H1 (cell line): ENCODE results near the gene LRRTM4. TPM values are rescaled to one million over a fixed set of nuclear protein-coding genes. Genes with fewer than 3 reads are reported as not detected.

ENCODE experiments used
- CTCF ChIA-PET: fragments of 300-600 bp; sonication (Branson Sonifier 250); formaldehyde crosslinking; loops from one replicate; lab custom pipeline; 2021; ENCODE audit not compliant: partially characterized antibody; lab: Charles Lee
- POLR2A ChIA-PET: fragments of 300-600 bp; sonication (Branson Sonifier 250); formaldehyde crosslinking; loops from one replicate; lab custom pipeline; 2021; ENCODE audit warnings: inconsistent platforms; ENCODE audit not compliant: partially characterized antibody; lab: Charles Lee
- DNase-seq, 2 experiments: peaks; one replicate each; pipeline versions ENCODE4 v3.0.0 to v3.0.0-alpha.2; 2010 to 2022; ENCODE audit warnings: low spot score in 2 of 2, low read depth in 1 of 2, mixed read lengths in 1 of 2
- FAIRE-seq: peaks from 2 replicates; lab custom pipeline; 2011; peaks lifted over from hg19 to GRCh38; lab: Jason Lieb, UNC
- H2AFZ ChIP-seq: 2 replicates; pipeline ENCODE4 v1.8.1; 2012; ENCODE audit warnings: low read length, inconsistent platforms
- H2AK5ac ChIP-seq: 2 replicates; pipeline ENCODE4 v1.6.1; 2013; ENCODE audit warnings: low read depth, low read length
- H2BK120ac ChIP-seq: replicated peaks from 2 replicates; pipeline ENCODE3; 2013; ENCODE audit warnings: low read depth, low read length, inconsistent platforms
- H2BK12ac ChIP-seq: 2 replicates; pipeline ENCODE4 v1.6.1; 2013; ENCODE audit warnings: low read depth, low read length
- H2BK15ac ChIP-seq: 2 replicates; pipeline ENCODE4 v1.6.1; 2013; ENCODE audit warnings: low read length
- H2BK20ac ChIP-seq: 2 replicates; pipeline ENCODE4 v1.6.1; 2013; ENCODE audit warnings: low read length
- H2BK5ac ChIP-seq: 2 replicates; pipeline ENCODE4 v1.6.1; 2013; ENCODE audit warnings: low read depth, low read length
- H3K14ac ChIP-seq: 2 replicates; pipeline ENCODE4 v1.6.1; 2013; ENCODE audit warnings: inconsistent platforms; ENCODE audit not compliant: insufficient read length
- H3K18ac ChIP-seq: 2 replicates; pipeline ENCODE4 v1.6.1; 2013; ENCODE audit warnings: low read length; ENCODE audit errors: extremely low read depth
- H3K23ac ChIP-seq: 2 replicates; pipeline ENCODE4 v1.6.1; 2013; ENCODE audit warnings: inconsistent platforms; ENCODE audit not compliant: insufficient read length
- H3K23me2 ChIP-seq: 2 replicates; pipeline ENCODE4 v1.6.1; 2013; ENCODE audit warnings: low read depth, low read length
- H3K27ac ChIP-seq: 2 replicates; pipeline ENCODE4 v1.6.1; 2011; ENCODE audit warnings: low read depth, low read length, inconsistent platforms
- H3K27me3 ChIP-seq, 4 experiments: replicated peaks in 1 of 4; 1 replicate in 1 of 4; 2 replicates in 3 of 4; pipeline versions ENCODE4 v1.6.1 to v1.8.1; 2011 to 2013; ENCODE audit warnings: low read length in 3 of 4, mild to moderate bottlenecking in 3 of 4, inconsistent platforms in 2 of 4, mixed read lengths in 2 of 4, moderate library complexity in 1 of 4; ENCODE audit not compliant: control insufficient read depth in 3 of 4, insufficient read depth in 3 of 4; ENCODE audit errors: extremely low read depth in 1 of 4
- H3K36me3 ChIP-seq, 4 experiments: 2 replicates each; pipeline versions ENCODE4 v1.6.1 to v1.8.1; 2011 to 2013; ENCODE audit warnings: mild to moderate bottlenecking in 4 of 4, low read length in 3 of 4, moderate library complexity in 2 of 4, control low read depth in 1 of 4, inconsistent platforms in 1 of 4; ENCODE audit not compliant: insufficient read depth in 4 of 4, control insufficient read depth in 2 of 4
- H3K4ac ChIP-seq: replicated peaks from 2 replicates; pipeline ENCODE3; 2013; ENCODE audit warnings: low read length, low read depth, mixed read lengths, inconsistent platforms; ENCODE audit not compliant: insufficient read length
- H3K4me1 ChIP-seq, 4 experiments: replicated peaks in 1 of 4; 1 replicate in 1 of 4; 2 replicates in 3 of 4; pipeline versions ENCODE4 v1.6.1 to v1.8.1; 2011 to 2013; ENCODE audit warnings: low read length in 3 of 4, inconsistent platforms in 2 of 4, mixed read lengths in 1 of 4; ENCODE audit not compliant: insufficient read depth in 4 of 4, control insufficient read depth in 3 of 4
- H3K4me2 ChIP-seq, 2 experiments: 2 replicates each; pipeline versions ENCODE4 v1.6.1 to v1.8.1; 2011 to 2013; ENCODE audit warnings: low read depth in 2 of 2, low read length in 2 of 2, control low read depth in 1 of 2, inconsistent platforms in 1 of 2, mild to moderate bottlenecking in 1 of 2; ENCODE audit not compliant: insufficient read depth in 1 of 2
- H3K4me3 ChIP-seq, 4 experiments: fragments of 200-600, 300-600 bp in 1 of 4; sonication (generic), shearing (Covaris generic), sonication (Bioruptor Twin) in 1 of 4; 2 replicates each; pipeline versions ENCODE4 v1.5.1 to v1.8.1; 2011 to 2016; ENCODE audit warnings: low read length in 4 of 4, low read depth in 3 of 4, control low read depth in 2 of 4, inconsistent platforms in 2 of 4, mild to moderate bottlenecking in 2 of 4, mixed read lengths in 1 of 4, moderate library complexity in 1 of 4; ENCODE audit not compliant: insufficient read depth in 2 of 4; ENCODE audit errors: extremely low read depth in 1 of 4
- H3K56ac ChIP-seq: replicated peaks from 2 replicates; pipeline ENCODE3; 2013; ENCODE audit warnings: low read depth, mild to moderate bottlenecking, mixed read lengths, low read length, inconsistent platforms; ENCODE audit not compliant: insufficient read length
- H3K79me1 ChIP-seq: 2 replicates; pipeline ENCODE4 v1.6.1; 2013; ENCODE audit warnings: low read depth, low read length, control low read depth
- H3K79me2 ChIP-seq, 2 experiments: 2 replicates each; pipeline versions ENCODE4 v1.6.1 to v1.8.1; 2012 to 2013; ENCODE audit warnings: low read length in 2 of 2, mild to moderate bottlenecking in 2 of 2, inconsistent platforms in 1 of 2; ENCODE audit not compliant: insufficient read depth in 2 of 2, control insufficient read depth in 1 of 2
- H3K9ac ChIP-seq, 4 experiments: replicated peaks in 1 of 4; 1 replicate in 1 of 4; 2 replicates in 3 of 4; pipeline versions ENCODE4 v1.6.1 to v1.8.1; 2011 to 2013; ENCODE audit warnings: low read depth in 3 of 4, low read length in 3 of 4, control low read depth in 2 of 4, mild to moderate bottlenecking in 2 of 4, moderate library complexity in 2 of 4, inconsistent platforms in 1 of 4; ENCODE audit errors: extremely low read depth in 1 of 4
- H3K9me3 ChIP-seq, 2 experiments: 2 replicates each; pipeline versions ENCODE4 v1.6.1 to v1.8.1; 2012 to 2013; ENCODE audit warnings: mild to moderate bottlenecking in 2 of 2, moderate library complexity in 2 of 2, control low read depth in 1 of 2, inconsistent platforms in 1 of 2, low read depth in 1 of 2, low read length in 1 of 2, mixed read lengths in 1 of 2; ENCODE audit not compliant: insufficient read depth in 2 of 2
- H4K20me1 ChIP-seq, 2 experiments: replicated peaks in 1 of 2; 2 replicates each; pipeline versions ENCODE3 to v1.8.1; 2011 to 2013; ENCODE audit warnings: inconsistent platforms in 2 of 2, low read length in 2 of 2, mild to moderate bottlenecking in 1 of 2; ENCODE audit not compliant: insufficient read depth in 2 of 2, control insufficient read depth in 1 of 2
- H4K5ac ChIP-seq: 2 replicates; pipeline ENCODE4 v1.6.1; 2013; ENCODE audit warnings: low read length, low read depth, mixed read lengths, inconsistent platforms; ENCODE audit not compliant: insufficient read length
- H4K8ac ChIP-seq: 2 replicates; pipeline ENCODE4 v1.8.0; 2013; ENCODE audit warnings: mild to moderate bottlenecking, moderate library complexity, low read length, inconsistent platforms; ENCODE audit not compliant: insufficient read depth; ENCODE audit errors: extremely low read depth
- H4K91ac ChIP-seq: replicated peaks from 2 replicates; pipeline ENCODE3; 2013; ENCODE audit warnings: low read length, mixed read lengths, inconsistent platforms; ENCODE audit not compliant: insufficient read length
- CHD2 ChIP-seq: IDR thresholded peaks from 2 replicates; pipeline ENCODE4 v1.6.1; 2012; ENCODE audit warnings: low read length, improper control_type of control experiment
- EP300 ChIP-seq, 2 experiments: IDR thresholded peaks; 1 replicate in 1 of 2; 2 replicates in 1 of 2; pipeline ENCODE4 v1.6.1; 2011 to 2012; ENCODE audit warnings: low read depth in 2 of 2, low read length in 2 of 2, mild to moderate bottlenecking in 2 of 2, borderline replicate concordance in 1 of 2, inconsistent platforms in 1 of 2, moderate library complexity in 1 of 2
- GTF2F1 ChIP-seq: IDR thresholded peaks from 2 replicates; pipeline ENCODE4 v1.6.1; 2012; ENCODE audit warnings: low read depth, low read length, improper control_type of control experiment, borderline replicate concordance
- HDAC2 ChIP-seq, 2 experiments: fragments of 300-600 bp in 1 of 2; sonication (generic) in 1 of 2; IDR thresholded peaks; 2 replicates each; pipeline ENCODE4 v1.6.1; 2011 to 2012; ENCODE audit warnings: low read depth in 2 of 2, low read length in 2 of 2, mild to moderate bottlenecking in 2 of 2, moderate library complexity in 2 of 2, borderline replicate concordance in 1 of 2, inconsistent platforms in 1 of 2
- KDM1A ChIP-seq: fragments of 200-600, 300-600 bp; sonication (generic); IDR thresholded peaks from 2 replicates; pipeline ENCODE4 v1.7.1; 2016; ENCODE audit warnings: mild to moderate bottlenecking, low read length, borderline replicate concordance
- NANOG ChIP-seq: IDR thresholded peaks from 2 replicates; pipeline ENCODE4 v1.6.1; 2011; ENCODE audit warnings: low read length, low read depth, mild to moderate bottlenecking, inconsistent platforms; ENCODE audit not compliant: insufficient read depth, poor library complexity, severe bottlenecking
- POLR2A ChIP-seq, 2 experiments: IDR thresholded peaks; 1 replicate in 1 of 2; 2 replicates in 1 of 2; pipeline ENCODE4 v1.6.1; 2011; ENCODE audit warnings: low read depth in 2 of 2, low read length in 2 of 2, mild to moderate bottlenecking in 2 of 2; ENCODE audit errors: control extremely low read depth in 1 of 2
- RAD21 ChIP-seq, 2 experiments: IDR thresholded peaks in 1 of 2; conservative IDR thresholded peaks in 1 of 2; 2 replicates each; pipeline ENCODE4 v1.6.1; 2011; ENCODE audit warnings: low read depth in 2 of 2, low read length in 2 of 2, improper control_type of control experiment in 1 of 2, inconsistent platforms in 1 of 2, mild to moderate bottlenecking in 1 of 2, moderate library complexity in 1 of 2
- YY1 ChIP-seq: IDR thresholded peaks from 2 replicates; pipeline ENCODE4 v1.6.1; 2011; ENCODE audit warnings: low read depth, mild to moderate bottlenecking, low read length
- WGBS, 2 experiments: shearing (Covaris generic) in 1 of 2; methylation state at CpG; one replicate each; pipeline versions ENCODE4 v1.1.6 to v1.1.7; 2013 to 2015; ENCODE audit warnings: low lambda C conversion rate in 2 of 2, mixed read lengths in 2 of 2, inconsistent platforms in 1 of 2, low coverage in 1 of 2, missing lambda C conversion rate in 1 of 2; ENCODE audit not compliant: insufficient replicate concordance in 2 of 2, insufficient coverage in 1 of 2, insufficient read length in 1 of 2; ENCODE audit errors: extremely low coverage in 1 of 2, missing lambda C conversion rate in 1 of 2; 5-methylcytosine and 5-hydroxymethylcytosine counted together
- polyA plus RNA-seq, 7 experiments: library from polyadenylated mRNA; depleted of rRNA in 3 of 7; stranded (reverse) in 5 of 7; unstranded in 2 of 7; fragments of >200 nt in 5 of 7; fragments of 200-250 nt in 2 of 7; gene quantifications; 1 replicate in 5 of 7; 2 replicates in 1 of 7; 4 replicates in 1 of 7; pipeline versions ENCODE4 v1.2.1 to v1.2.3, GENCODE V29; 2011 to 2013; ENCODE audit warnings: missing spikeins in 2 of 7, mixed read lengths in 2 of 7
- total RNA-seq: library from RNA; stranded (reverse); fragmentation: NEBNext Ultra II Directional; extraction: Animal tissue kit (Norgen Biotek cat#: 25700); gene quantifications from 2 replicates; pipeline ENCODE4 v1.2.1, GENCODE V29; 2021
- TF ChIP-seq, protein P1 (sequence below): IDR thresholded peaks from 2 replicates; pipeline ENCODE4 v1.6.1; 2012; ENCODE audit warnings: inconsistent platforms
- TF ChIP-seq, protein P2 (sequence below): IDR thresholded peaks from 2 replicates; pipeline ENCODE4 v1.6.1; 2011; ENCODE audit warnings: low read depth, mild to moderate bottlenecking, low read length; ENCODE audit not compliant: insufficient read depth

LRRTM4 gene
- total and polyA plus RNA-seq, 2 of the 8 experiments (the other 6 are each of a cell fraction or from before 2014, with no cell fraction given) = 3.6 to 9.5 TPM

DNA sequence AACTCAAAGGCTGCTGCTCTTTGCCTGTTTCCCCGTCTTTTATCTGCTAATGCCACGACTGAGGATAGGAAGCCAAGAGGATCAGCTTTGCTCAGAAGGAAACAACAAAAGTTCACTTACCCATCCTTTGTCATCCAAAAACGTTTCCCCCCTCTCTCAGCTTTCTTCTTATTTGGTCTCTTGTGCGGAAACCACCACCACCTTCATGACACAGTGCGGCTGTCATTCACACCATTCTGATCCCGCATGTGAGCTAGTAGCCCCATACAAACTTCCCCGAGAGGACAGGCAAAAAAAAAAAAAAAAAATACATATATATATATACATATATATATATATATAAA is 656 bp downstream of the LRRTM4 start:
- Histone ChIP-seq H2BK15ac (no peak overlapping the region), H2BK120ac (no peak overlapping the region), H3K4me2 (peak overlapping the region; percentile 72 to 86), H3K9ac (no peak overlapping the region), H4K91ac (no peak overlapping the region), H3K4ac (no peak overlapping the region), H4K5ac (no peak overlapping the region), H3K79me1 (no peaks in the 10 kb centered on the region), H2BK5ac (peak overlapping the region; percentile 89; the same call in 1 of the 2 replicates), H2BK12ac (no peak overlapping the region), H3K18ac (no peak overlapping the region), H3K14ac (no peak overlapping the region), H3K23me2 (0 out of 2 replicates have a peak, but pooled peaks cover 2% of the 10 kb centered on the region), H4K20me1 (no peaks in the 10 kb centered on the region), H4K8ac (no peak overlapping the region), H3K4me3 (peak overlapping the region; percentile 21 to 56 (median 32); a peak in 6 of 8 replicates), H3K4me1 (peaks cover 0 to 19% (median 14%) of the 10 kb centered on the region in 4 experiments; a peak in 6 of 7 replicates), H3K27ac (peak overlapping the region; percentile 78), H3K36me3 (peaks cover 0 to 7% (median 3%) of the 10 kb centered on the region in 4 experiments; a peak in 4 of 8 replicates), H3K56ac (no peak overlapping the region), H3K27me3 (no peaks in the 10 kb centered on the region), H3K9me3 (no peaks in the 10 kb centered on the region), H2BK20ac (no peak overlapping the region), H2AFZ (no peak overlapping the region), H3K79me2 (peaks cover 0 to 34% of the 10 kb centered on the region in 2 experiments; a peak in 2 of 4 replicates), H3K23ac (no peak overlapping the region), H2AK5ac (no peak overlapping the region)
- 2% methylated on average over 7 of the region's 7 CpGs; no CpG with 5 or more reads in 1 of the 2 experiments for WGBS, 2 experiments
- DNase-seq (peak in 1 of 2 experiments; percentile 27), FAIRE-seq (peak; percentile 83)
- ChIA-PET CTCF (interaction anchor here (0.8 to 1.1 kb wide), 4 partner anchors 86 to 1470 kb away, joined by 3 read pairs; no protein-coding TSS in a partner anchor), POLR2A (interaction anchor here (1.1 to 2.0 kb wide), 7 partner anchors 9 to 420 kb away, joined by 3 to 6 read pairs (median 4); no protein-coding TSS in a partner anchor)
- TF ChIP-seq KDM1A (no peak), HDAC2 (IDR thresholded peaks at IDR 0.05; ENCODE audit: borderline replicate concordance in 1 of 2, low read depth in 2 of 2, low read length in 2 of 2) (no peak), POLR2A (IDR thresholded peaks at IDR 0.05; ENCODE audit: control extremely low read depth in 1 of 2, low read depth in 2 of 2, low read length in 2 of 2) (peak in 1 of 2 experiments; percentile 41; a peak in 1 of 3 replicates), CHD2 (no peak), YY1 (no peak), RAD21 (IDR thresholded peaks at IDR 0.05 in 1 of 2, conservative IDR thresholded peaks at IDR 0.05 in 1 of 2; ENCODE audit: low read depth in 2 of 2, low read length in 2 of 2) (no peak), EP300 (IDR thresholded peaks at IDR 0.05; ENCODE audit: borderline replicate concordance in 1 of 2, low read depth in 2 of 2, low read length in 2 of 2) (no peak), NANOG (peak; percentile 4), GTF2F1 (no peak)
- TF ChIP-seq, protein P1, sequence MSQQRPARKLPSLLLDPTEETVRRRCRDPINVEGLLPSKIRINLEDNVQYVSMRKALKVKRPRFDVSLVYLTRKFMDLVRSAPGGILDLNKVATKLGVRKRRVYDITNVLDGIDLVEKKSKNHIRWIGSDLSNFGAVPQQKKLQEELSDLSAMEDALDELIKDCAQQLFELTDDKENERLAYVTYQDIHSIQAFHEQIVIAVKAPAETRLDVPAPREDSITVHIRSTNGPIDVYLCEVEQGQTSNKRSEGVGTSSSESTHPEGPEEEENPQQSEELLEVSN = no peak
- TF ChIP-seq, protein P2, sequence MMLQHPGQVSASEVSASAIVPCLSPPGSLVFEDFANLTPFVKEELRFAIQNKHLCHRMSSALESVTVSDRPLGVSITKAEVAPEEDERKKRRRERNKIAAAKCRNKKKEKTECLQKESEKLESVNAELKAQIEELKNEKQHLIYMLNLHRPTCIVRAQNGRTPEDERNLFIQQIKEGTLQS = no peak
